Body of pancreas (tissue), 4 donors: ENCODE data around the gene USP31. TPM values are rescaled to one million over a fixed set of nuclear protein-coding genes. Genes with fewer than 3 reads are reported as not detected.

Source experiments
- ATAC-seq: fragments of 150-250 bp; one replicate; pipeline ENCODE4 v1.9.1; 2016
- DNase-seq, 4 donors: peaks; one replicate each; pipeline ENCODE4 v3.0.0-alpha.2; 2019
- H3K27ac ChIP-seq, 4 donors: fragments of 200-600 bp; sonication (generic); 1 replicate in 3 of 4; 2 replicates in 1 of 4; pipeline versions ENCODE4 v1.5.1 to v1.6.1; 2016 to 2019; ENCODE audit warnings: mild to moderate bottlenecking in 1 of 4, mixed read lengths in 1 of 4, moderate library complexity in 1 of 4
- H3K27me3 ChIP-seq, 2 donors: fragments of 200-600 bp; sonication (generic); one replicate each; pipeline ENCODE4 v1.6.0; 2016; ENCODE audit warnings: mild to moderate bottlenecking in 1 of 2
- H3K36me3 ChIP-seq, 2 donors: fragments of 200-600 bp; sonication (generic); replicated peaks in 1 of 2; 2 replicates each; pipeline ENCODE4 v1.5.1; 2016; ENCODE audit warnings: low read depth in 2 of 2; ENCODE audit not compliant: insufficient read depth in 1 of 2
- H3K4me1 ChIP-seq: fragments of 200-600 bp; sonication (generic); one replicate; pipeline ENCODE4 v1.6.0; 2016
- H3K4me3 ChIP-seq, 2 donors: fragments of 200-600 bp; sonication (generic); 1 replicate in 1 of 2; 2 replicates in 1 of 2; pipeline ENCODE4 v1.5.1; 2016 to 2019
- H3K9me3 ChIP-seq, 3 donors: fragments of 200-600 bp; sonication (generic); 1 replicate in 2 of 3; 2 replicates in 1 of 3; pipeline ENCODE4 v1.5.1; 2016
- POLR2A ChIP-seq, 3 donors: fragments of 450-650 bp; IDR thresholded peaks; one replicate each; pipeline ENCODE4 v1.6.1; 2016; ENCODE audit warnings: antibody characterized with exemption in 3 of 3, mild to moderate bottlenecking in 2 of 3
- WGBS, 2 donors: methylation state at CpG; one replicate each; pipeline ENCODE4 v1.1.5; 2017; 5-methylcytosine and 5-hydroxymethylcytosine counted together
- intact Hi-C: fragments of 100-400 bp; cut with DNase I; formaldehyde crosslinking; loops from one replicate; pipeline ENCODE4 v1.15.1; 2023
- total RNA-seq, 2 donors: library from RNA; depleted of rRNA; stranded (reverse); fragments of >200 nt; gene quantifications; one replicate each; pipeline ENCODE4 v1.1.0, GENCODE V29; 2016
- TF ChIP-seq, protein P1 (sequence below), 7 experiments: fragments of 450-650 bp in 4 of 7; fragments of 200-600 bp in 3 of 7; sonication (generic) in 3 of 7; IDR thresholded peaks; one replicate each; pipeline ENCODE4 v1.5.1; 2016 to 2019; ENCODE audit warnings: antibody characterized with exemption in 7 of 7

The USP31 gene
- total RNA-seq, 2 donors from 2014 or later = 5.2 to 8.6 TPM

DNA sequence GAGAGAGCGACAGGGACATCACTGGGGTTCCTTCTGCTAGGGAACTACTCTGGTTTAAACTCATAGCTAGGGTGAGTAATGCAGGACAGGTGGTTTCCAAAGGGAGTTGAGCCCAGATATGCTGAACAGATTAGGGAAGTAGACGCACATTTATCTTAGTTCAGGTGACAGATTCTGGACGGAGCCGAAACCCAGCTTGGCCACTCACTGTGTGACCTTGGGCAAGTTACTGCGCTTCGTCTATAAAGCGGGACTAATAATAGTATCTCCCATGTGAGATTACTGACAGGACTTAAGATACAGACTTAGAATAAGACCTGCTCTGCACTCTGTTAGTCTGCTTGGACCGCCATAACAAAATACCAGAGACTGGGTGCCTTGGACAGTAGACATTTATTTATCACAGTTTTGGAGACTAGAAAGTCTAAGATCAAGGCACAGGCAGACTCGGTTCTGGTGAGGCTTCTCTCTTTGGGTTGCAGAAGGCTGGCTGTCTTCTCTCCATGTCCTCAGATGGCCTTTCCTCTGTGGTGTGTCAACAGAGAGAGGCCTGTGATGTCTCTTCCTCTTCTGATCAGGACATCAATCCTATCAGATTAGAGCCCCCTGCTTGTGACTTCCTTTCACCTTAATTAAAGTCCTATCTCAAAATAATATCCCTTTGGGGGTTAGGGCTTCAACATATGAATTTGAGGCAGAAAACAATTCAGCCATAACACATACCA lies 45.4 kb upstream of the USP31 start:
- Histone ChIP-seq H3K9me3 (no peaks in the 10 kb centered on the region), H3K27me3 (no peaks in the 10 kb centered on the region), H3K27ac (peak overlapping the region in 3 of 4 donors; percentile 26 to 64 (median 51)), H3K4me3 (no peak overlapping the region), H3K4me1 (peaks cover 14% of the 10 kb centered on the region), H3K36me3 (no peaks in the 10 kb centered on the region)
- 22 to 29% methylated on average over 9 of the region's 9 CpGs for WGBS, 2 donors
- TF ChIP-seq POLR2A (IDR thresholded peaks at IDR 0.05) = no peak
- TF ChIP-seq, protein P1, sequence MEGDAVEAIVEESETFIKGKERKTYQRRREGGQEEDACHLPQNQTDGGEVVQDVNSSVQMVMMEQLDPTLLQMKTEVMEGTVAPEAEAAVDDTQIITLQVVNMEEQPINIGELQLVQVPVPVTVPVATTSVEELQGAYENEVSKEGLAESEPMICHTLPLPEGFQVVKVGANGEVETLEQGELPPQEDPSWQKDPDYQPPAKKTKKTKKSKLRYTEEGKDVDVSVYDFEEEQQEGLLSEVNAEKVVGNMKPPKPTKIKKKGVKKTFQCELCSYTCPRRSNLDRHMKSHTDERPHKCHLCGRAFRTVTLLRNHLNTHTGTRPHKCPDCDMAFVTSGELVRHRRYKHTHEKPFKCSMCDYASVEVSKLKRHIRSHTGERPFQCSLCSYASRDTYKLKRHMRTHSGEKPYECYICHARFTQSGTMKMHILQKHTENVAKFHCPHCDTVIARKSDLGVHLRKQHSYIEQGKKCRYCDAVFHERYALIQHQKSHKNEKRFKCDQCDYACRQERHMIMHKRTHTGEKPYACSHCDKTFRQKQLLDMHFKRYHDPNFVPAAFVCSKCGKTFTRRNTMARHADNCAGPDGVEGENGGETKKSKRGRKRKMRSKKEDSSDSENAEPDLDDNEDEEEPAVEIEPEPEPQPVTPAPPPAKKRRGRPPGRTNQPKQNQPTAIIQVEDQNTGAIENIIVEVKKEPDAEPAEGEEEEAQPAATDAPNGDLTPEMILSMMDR (IDR thresholded peaks at IDR 0.05) = no peak
- peak in 3 of 4 donors; percentile 17 to 44 (median 28) for DNase-seq
- ATAC-seq = peak; percentile 76
- intact Hi-C loops = no loop called here

DNA sequence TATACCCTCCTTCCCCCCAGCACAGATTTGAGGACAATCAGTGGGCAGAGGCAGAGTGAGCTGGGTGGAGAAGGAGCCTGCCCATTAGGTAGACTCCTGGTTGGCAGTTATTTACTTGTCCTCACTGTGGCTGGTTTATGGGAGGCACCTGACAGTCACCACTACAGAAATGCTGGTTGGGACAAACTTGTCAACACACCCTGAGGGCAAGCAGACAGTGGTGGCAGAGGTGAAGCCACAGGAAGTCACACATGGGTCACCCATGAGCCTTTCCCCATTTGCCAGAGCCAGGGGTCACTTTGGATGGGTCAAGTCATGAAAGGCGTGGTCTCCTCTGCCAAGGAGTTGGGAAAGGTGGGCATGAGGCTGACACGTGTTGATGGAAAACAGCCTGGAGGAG lies 39.7 kb upstream of the USP31 start:
- no peak for ATAC-seq
- Histone ChIP-seq H3K9me3 (no peaks in the 10 kb centered on the region), H3K4me1 (peaks cover 15% of the 10 kb centered on the region), H3K27me3 (no peaks in the 10 kb centered on the region), H3K36me3 (no peaks in the 10 kb centered on the region), H3K27ac (no peak overlapping the region), H3K4me3 (no peak overlapping the region)
- intact Hi-C loops = loop anchor here (5.0 kb wide), 1 partner anchor 243 kb away; no protein-coding TSS in a partner anchor
- DNase-seq = no peak
- WGBS, 2 donors = 75 to 86% methylated on average over 2 of the region's 2 CpGs
- TF ChIP-seq, protein P1 (IDR thresholded peaks at IDR 0.05) = no peak
- TF ChIP-seq POLR2A (IDR thresholded peaks at IDR 0.05) = no peak

DNA sequence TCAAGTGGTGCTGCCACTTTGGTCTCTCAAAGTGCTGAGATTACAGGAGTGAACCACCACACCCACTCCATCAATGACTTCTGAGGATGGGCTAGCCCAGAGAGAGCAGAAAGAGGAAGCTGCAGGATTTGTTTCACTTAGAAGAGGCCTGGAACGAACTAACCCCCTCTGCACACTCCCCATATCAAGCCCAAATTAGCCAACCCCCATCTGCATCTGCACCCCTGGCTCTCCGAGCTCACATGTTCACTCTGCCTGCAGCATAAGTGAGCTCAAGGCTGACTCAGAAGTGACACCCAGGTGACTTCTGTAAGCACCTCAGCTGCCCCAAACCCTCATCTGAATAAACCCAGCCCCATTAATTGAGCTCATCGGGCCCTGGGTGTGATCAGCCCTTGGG lies 38.1 kb upstream of the USP31 start:
- peaks cover 27% of the 10 kb centered on the region for H3K4me1 ChIP-seq
- ATAC-seq = no peak
- TF ChIP-seq, protein P1 (IDR thresholded peaks at IDR 0.05) = no peak
- TF ChIP-seq POLR2A (IDR thresholded peaks at IDR 0.05) = no peak
- intact Hi-C loops = loop anchor here (5.0 kb wide), 1 partner anchor 245 kb away; no protein-coding TSS in a partner anchor
- H3K9me3 ChIP-seq = no peaks in the 10 kb centered on the region
- DNase-seq = no peak
- H3K4me3 ChIP-seq = no peak overlapping the region
- H3K27ac ChIP-seq = no peak overlapping the region
- WGBS, 2 donors = 28 to 35% methylated on average over 2 to 3 of the region's 3 CpGs
- H3K36me3 ChIP-seq = no peaks in the 10 kb centered on the region
- peaks cover 0 to 6% of the 10 kb centered on the region in 2 donors for H3K27me3 ChIP-seq

DNA sequence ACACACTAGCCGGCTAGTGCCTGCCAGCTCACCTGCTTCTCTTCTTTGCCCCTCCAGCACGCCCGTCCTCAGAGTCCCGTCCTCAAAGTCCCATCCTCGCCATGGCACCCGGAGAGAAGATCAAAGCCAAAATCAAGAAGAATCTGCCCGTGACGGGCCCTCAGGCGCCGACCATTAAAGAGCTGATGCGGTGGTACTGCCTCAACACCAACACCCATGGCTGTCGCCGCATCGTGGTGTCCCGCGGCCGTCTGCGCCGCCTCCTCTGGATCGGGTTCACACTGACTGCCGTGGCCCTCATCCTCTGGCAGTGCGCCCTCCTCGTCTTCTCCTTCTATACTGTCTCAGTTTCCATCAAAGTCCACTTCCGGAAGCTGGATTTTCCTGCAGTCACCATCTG lies 36.9 kb upstream of the USP31 start:
- peak overlapping the region in 2 of 4 donors; percentile 35 to 62 for H3K27ac ChIP-seq
- H3K36me3 ChIP-seq = no peaks in the 10 kb centered on the region
- peaks cover 32% of the 10 kb centered on the region for H3K4me1 ChIP-seq
- no peak for TF ChIP-seq POLR2A (IDR thresholded peaks at IDR 0.05)
- no peak overlapping the region for H3K4me3 ChIP-seq
- DNase-seq (peak in 1 of 4 donors; percentile 7), ATAC-seq (no peak)
- H3K27me3 ChIP-seq = peaks cover 0 to 8% of the 10 kb centered on the region in 2 donors
- H3K9me3 ChIP-seq = no peaks in the 10 kb centered on the region
- intact Hi-C loops = loop anchor here (5.0 kb wide), 1 partner anchor 246 kb away; no protein-coding TSS in a partner anchor
- WGBS, 2 donors = 78 to 81% methylated on average over 23 to 24 of the region's 24 CpGs

DNA sequence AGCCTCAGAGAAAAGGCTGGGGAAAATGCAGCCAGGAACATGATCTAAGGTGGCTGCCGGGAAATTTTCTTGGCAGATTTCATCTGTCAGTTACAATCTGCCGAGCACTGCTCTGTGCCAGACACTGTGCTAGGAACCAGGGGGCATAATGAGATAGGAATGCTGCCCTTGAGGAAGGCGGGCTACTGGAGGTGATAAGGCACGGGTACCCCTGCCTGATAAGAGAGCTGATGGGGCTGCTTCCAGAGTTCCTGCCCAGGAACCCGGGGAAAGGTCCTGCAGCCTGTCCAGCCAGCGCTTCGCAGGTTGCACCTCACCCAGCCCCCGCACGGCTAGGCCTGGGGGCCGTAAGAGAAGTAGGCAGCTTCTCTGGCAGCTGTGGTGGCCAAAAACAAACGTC lies 36.4 kb upstream of the USP31 start:
- H3K27ac ChIP-seq = peak overlapping the region in 2 of 4 donors; percentile 35 to 62
- H3K4me1 ChIP-seq = peaks cover 32% of the 10 kb centered on the region
- no peak overlapping the region for H3K4me3 ChIP-seq
- peak; percentile 24 to 66 (median 46) for DNase-seq
- peaks cover 0 to 12% of the 10 kb centered on the region in 2 donors for H3K27me3 ChIP-seq
- peak; percentile 22 for ATAC-seq
- intact Hi-C loops = loop anchor here (5.0 kb wide), 1 partner anchor 247 kb away; no protein-coding TSS in a partner anchor
- H3K36me3 ChIP-seq = no peaks in the 10 kb centered on the region
- TF ChIP-seq, protein P1 (IDR thresholded peaks at IDR 0.05) = no peak
- no peak for TF ChIP-seq POLR2A (IDR thresholded peaks at IDR 0.05)
- WGBS, 2 donors = 13 to 19% methylated on average over 7 to 11 of the region's 11 CpGs
- no peaks in the 10 kb centered on the region for H3K9me3 ChIP-seq
